ENCODE data around the gene BCL2.

Gene BCL2

DNA sequence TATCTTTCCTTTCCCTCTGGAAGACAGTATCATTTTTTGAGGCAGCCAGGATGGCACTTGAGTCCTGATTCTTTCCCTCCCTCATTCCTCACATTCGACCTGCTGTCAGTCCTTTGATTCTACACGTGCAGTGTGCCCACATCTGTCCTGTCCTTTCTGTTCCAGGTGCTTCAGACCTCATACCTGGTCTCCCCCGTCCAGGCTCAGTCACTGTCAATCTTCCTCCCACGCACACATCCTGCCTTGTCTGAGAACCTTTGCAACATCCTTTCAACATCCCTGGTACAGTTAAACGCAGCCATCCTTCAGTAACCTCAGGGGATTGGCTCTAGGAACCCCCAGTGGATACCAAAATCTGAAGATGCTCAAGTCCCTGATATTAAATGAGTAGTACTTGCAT, 10.1 kb downstream of the BCL2 start:
- no peak for DNase-seq (ENCODE audit: low read depth)

DNA sequence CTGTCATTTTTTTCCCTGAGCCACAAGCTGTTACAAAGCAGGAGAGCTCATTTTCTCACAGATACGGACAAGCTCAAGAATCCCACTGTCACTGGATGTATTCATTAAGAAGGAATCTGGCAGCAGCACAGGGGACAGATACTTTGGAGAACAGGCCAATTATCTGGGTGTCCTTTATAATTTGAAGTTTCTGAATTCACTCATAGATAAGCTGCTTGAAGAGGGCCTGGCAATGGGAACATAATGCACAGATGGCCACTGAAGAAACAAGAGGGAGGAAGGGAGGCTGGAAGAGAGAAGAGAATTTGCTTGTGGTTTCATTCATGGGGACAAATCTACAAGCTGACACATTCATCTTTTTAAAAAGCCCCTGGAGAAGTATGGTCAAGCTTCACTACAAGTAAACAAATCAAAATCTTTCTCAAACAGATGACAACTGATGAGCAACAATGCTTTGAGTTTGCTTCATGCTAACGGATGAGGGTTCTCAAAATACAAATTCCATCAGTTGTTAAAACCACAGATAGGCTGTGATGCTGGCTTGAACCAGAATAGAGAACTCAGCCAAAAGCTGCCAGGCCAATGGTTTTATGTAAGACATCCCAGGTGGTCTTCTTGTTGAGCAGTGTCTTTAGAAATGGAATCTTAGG, 11.9 kb downstream of the BCL2 start:
- DNase-seq (ENCODE audit: low read depth): no peak

DNA sequence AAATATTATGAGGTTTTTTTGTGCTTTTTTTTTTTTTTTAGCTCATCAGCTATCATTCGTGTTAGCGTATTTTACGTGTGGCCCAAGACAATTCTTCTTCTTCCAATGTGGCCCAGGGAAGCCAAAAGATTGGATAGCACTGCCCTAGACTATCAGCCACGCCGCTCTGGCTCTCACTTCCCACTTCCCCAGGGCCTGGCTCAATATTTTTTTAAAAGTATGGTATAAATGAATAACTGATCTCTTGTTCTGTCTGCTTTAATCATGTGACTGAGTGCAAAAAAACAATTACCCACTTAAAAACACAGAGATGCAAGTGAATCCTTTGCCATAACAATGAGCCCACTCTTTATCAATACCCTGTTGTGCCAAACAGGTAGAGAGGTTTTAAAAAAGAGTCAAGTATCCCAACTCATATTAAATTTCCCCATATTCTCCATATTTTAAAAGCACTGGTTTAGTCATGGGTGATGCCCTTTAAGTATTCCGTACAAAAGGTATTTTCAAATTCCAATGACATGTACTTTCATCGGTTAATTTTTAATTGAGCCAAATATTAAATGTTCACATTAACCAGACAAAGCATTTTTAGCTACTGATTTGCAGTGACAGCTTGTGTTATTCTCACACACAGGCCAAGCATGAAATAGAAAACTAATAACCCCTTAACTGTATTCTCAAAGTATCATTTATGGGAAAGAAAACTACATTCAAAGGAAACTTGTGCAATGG, 12.6 kb downstream of the BCL2 start:
- no peak for DNase-seq (ENCODE audit: low read depth)

DNA sequence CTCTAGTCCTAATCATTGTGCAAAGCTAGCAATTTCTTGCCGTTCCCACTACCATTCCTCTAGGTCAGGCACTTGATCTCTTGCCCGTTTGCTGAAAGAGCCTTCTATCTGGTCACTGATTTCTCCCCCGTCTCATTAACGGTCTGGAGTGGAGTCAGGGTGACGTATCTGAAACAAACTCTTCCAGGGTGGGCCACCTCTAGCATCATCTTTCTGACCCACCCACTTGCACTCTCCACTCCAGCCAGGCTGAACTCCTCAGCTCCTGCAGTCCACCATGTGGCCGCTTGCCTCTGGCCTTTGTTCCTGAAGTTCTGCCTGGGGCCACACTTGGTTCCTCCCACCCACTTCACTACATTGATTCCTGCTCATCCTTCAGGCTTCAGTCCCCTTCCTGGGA, 13.3 kb downstream of the BCL2 start:
- no peak for DNase-seq (ENCODE audit: low read depth)

DNA sequence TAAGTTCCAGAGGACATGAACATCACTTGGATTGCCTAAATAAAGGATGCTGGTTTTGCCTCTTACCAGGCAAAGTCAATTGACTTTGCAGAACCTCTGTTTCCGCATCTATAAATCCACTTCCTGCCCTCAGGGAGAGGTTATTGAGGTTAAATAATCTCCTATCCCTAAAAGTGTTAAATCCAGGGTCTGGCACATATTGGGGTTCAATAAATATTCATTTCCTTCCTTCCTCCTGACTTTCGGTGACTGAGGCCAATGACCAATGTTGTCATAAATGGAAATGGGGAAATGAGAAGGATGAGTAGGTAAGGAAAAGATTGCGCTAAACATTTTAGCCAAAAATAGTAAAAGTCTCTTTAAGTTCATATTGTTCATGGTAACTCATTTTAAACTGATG, 16.0 kb downstream of the BCL2 start:
- no peak for DNase-seq (ENCODE audit: low read depth)

DNA sequence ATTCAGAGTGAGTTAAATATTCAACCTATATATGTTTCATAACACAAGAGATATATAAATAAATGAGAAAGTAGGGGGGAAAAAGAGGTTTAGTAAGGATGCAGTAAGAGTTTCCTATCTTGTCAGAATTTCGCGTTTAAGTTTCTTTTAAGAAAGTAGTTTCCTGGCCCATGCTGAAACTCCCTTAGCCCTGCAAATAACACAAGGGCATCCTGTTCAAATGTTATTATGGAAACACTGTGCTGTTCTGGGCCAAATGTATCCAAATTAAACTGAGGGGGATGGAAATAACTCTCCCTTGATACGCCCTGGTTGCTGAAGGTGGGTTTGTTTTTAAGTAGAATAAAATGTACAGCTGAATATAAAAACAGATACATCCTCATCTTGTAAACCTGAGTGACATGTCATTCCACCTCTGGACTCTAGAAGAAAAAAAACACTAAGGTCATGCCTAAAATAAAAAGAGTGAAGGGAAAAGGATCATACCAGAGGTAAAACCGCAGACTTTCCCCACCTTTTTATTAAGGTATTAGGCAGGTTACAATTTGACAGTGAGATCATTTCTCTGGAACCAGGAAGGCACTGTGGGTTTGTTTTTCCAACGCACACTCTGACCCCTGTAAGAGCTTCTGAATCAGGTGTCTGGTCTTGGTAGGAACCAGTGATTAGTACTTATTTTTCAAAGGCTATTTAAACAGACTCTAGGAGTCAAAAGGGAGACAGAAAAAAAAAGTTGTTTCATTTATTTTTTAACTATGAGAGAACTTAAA, 16.7 kb downstream of the BCL2 start:
- no peak for DNase-seq (ENCODE audit: low read depth)

DNA sequence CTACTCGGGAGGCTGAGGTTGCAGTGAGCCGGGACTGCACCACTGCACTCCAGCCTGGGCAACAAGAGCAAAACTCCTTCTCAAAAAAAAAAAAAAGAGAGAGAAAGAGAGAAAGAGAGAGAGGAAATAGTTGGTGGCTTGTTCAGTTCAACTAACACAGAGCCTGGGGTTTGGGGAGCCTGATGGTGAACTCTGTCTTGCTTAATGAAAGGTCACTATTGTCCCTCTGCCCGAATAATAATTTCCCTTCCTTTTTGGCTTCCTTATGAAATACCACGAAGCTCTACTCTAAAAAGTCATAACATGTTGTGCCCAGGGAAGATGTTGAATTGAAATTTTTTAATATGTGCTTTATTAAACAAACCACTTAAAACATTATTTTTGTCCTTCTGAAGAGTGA, 17.3 kb downstream of the BCL2 start:
- no peak for DNase-seq (ENCODE audit: low read depth)

DNA sequence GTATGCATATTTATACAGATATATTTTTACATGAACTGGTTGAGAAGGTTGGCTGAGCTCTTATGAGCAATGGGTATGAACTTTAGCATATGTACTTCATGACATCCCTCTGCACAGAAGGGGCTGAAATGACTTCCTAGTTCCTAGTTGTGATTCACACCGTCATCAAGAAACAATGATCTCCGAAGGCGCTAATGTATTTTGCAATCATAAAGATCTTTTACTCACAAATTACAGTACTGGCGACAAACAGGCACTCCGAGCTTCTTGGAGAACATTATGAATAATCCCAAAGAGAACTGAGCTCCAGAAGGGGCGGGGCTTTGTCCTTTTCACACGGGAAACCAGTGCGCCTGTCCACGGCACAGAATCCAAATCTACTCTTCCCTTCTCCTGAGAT, 18.1 kb downstream of the BCL2 start:
- no peak for DNase-seq (ENCODE audit: low read depth)

DNA sequence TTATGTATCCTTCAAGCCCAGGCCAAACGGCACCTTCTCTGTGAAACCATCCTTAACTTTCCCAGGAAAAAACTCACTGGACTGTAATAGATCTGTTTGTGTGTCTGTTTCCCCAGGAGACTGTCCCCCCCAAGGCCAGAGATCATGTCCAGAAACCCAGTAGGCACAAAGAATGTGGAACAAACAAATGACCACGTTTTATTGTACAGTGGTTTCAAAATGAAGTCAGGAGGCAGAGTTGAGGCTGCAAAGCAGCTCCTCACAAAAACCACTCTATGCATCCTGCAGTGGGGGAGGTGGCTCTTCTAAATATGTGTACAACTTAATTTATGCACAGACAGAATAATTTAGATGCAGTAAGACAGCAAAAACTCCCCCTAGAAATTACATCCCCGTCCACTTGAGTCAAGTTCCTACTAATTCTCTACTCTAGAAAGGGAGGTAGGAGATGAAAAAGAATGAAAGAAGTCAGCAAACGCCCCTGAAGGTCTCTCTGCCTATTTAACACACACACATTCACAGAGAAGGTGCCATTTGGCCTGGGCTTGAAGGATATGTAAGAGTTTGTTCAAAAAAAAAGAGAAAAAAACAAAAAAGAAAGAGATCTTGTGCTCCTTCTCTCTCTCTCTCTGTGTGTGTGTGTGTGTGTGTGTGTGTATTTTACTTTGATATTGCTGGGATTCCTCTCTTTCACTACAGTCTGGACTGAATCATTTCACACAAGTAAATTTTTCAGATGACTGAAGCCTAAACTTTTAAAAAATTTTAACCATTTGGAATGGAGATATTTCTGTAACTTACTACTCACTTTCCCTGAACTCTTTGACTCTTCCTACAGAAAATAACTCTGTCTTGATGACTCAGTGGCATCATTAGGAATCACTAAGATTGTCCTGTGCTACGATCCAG, 19.5 kb downstream of the BCL2 start:
- DNase-seq (ENCODE audit: low read depth): no peak

DNA sequence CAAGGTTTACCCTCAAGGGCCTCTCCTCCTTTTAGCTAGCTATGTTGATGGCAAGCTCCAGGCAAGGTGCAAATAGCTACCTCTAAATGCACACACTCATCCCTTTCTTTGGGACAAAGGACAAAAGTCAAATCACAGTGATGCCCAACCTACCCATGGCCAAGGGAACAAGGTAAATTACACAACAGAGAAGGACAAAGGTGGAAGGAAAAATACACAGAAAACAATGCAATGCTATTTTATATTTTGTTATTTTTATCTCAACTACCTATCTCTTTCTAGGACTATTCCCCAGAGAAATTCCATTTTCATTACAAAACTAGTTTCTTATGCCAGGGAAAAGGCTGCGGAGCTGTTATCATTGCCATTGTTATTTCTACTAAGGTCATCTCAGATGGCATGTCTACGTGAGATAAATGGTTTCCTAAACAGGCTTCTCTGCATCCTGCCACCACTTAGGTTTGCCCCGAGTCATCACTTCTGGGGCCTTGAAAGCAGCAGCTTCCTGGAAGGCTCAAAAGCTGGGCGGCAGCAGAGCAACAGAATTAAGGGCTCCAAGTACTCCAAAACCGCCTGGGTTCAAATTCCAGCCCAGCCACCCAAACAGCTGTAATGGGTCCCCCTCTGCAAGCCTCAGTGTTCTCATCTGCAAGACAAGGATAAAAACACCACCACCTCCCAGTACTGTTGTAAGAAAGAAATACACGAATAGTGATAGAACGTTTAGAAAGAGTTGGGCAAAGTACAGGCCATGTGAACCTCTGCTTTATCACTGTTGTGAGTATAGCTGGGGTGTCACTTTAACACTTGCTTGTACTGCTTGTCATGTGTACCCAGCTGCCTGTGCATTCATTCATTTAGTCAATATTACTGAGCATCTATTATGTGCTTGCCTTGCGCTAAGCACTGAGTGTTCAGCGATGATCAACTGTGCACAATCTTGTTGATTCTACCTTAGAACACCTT, 20.9 kb downstream of the BCL2 start:
- no peak for DNase-seq (ENCODE audit: low read depth)

DNA sequence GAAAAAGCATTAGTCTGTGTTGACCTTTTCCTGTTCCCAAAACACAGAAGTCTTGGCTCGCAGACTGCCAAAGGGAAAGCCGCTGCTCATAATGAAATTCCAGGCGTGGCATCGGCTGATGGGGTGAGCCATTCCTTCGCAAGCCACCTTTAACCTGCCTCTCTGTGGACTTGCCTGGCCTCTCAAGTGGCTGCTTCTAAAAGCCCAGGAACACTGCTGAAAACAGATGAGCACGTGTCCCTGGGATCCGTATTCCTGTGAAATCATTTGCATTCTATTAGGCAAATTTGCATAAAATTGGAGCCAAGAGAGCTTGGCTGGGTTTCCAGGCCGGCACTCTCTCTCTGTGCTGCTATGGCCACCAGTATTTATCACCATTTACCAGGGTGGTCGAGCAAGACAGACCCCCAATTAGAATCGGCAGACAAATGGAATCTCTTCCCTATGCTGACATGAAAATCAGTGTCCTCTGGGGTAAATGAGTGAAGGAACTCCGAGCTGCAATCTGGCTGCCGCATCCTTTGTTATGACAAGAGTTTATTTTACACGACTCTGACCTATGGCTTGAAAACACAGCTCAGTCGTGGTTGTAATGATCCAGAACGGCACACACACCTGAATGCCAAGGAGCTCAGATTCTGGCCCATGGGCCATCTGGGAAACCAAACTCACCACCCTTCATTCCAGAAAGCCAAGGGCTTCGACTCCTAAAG, 21.7 kb downstream of the BCL2 start:
- DNase-seq (ENCODE audit: low read depth): no peak

DNA sequence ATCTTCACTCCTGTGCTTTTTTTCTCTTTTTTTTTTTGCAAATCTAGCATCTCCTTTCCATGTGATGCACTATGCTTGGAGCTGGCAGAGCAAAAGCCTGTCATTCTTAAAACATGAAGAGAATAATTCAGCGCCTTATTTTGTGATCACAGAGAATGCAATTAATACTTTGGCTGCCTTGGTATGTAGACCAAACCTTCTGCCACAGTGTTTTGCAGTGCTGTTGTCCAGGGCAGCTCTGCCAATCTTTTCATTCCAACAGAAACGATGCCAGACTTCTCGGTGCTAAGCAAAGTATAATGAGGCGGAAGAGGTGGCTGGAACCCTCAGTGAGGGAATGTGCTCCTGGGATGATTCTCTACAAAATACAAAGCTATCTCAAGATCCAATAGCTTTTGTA, 25.6 kb downstream of the BCL2 start:
- DNase-seq (ENCODE audit: low read depth): no peak

DNA sequence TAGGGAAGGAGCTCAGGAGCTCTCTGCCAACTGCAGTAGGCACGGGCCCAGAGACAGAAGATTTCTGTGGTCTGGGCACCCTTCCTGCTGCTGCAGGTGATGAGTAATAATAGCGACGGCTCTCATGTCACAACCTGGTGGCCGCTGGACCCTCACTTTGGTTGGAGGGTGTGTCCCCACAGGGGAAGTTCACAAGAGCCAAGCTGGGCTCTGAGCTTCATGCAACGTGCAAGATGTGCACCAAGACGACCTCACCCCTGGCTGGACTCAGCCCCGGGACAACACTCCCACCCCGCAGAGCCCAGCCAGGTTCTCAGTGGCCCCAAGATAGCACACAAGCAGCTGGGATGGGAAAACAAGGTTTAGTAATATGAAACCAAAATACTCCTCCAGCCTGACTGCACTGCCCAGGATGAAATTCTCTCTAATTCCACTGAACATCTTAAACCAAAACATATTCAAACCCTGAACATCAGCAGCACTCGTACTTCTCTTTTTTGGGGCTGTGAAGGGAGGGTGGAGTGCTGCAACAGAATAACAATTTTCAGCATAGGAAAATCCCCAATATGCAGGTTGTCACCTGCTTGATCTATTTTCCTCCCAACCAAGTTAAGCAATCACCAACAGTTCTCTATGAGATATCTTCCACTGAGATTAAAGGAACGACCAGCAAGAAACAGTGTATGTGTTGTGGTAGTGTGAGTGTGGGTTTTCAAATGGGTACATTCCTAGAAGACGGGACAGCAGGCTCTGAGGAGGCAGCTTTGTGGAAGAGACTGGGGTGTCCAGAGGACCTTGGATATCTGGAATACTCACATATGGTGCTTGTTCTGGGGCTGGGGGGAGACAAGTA, 26.5 kb downstream of the BCL2 start:
- no peak for DNase-seq (ENCODE audit: low read depth)

DNA sequence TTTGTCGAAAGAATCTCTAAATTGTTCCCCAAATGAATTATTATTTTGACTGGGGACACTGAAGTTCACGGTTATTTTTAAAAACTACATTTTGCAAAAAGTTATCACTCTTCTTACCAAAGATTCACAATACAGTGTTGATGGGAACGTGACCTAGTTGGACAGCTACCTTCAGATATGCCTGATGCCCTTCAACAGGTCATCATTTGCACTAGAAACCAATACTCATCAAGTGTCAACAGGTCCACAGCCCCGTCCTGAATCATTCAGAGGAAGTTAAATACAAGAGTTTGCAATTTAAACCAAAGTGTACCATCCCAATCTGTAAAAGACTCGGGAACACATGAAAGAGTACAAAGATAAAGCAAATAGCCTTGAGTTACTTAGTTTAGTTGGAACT, 28.3 kb downstream of the BCL2 start:
- DNase-seq (ENCODE audit: low read depth): no peak

DNA sequence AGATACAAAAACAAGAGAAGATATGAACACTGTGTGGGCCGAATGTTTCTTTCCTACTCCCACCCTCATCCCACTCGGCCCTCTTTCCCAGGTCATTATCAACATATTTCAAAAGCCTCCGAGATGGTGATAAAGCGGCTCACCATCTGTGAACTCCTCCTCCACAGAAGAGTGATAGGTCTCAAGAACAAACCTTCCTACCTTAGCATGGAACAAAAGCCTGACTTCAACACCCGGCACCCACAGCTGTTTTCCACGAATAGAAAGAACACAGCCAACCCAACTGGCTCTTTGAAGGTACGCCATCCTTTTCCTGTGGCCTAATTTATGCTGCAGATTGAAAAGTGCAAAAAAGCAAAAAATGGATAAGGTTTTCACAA, 28.8 kb downstream of the BCL2 start:
- no peak for DNase-seq (ENCODE audit: low read depth)

DNA sequence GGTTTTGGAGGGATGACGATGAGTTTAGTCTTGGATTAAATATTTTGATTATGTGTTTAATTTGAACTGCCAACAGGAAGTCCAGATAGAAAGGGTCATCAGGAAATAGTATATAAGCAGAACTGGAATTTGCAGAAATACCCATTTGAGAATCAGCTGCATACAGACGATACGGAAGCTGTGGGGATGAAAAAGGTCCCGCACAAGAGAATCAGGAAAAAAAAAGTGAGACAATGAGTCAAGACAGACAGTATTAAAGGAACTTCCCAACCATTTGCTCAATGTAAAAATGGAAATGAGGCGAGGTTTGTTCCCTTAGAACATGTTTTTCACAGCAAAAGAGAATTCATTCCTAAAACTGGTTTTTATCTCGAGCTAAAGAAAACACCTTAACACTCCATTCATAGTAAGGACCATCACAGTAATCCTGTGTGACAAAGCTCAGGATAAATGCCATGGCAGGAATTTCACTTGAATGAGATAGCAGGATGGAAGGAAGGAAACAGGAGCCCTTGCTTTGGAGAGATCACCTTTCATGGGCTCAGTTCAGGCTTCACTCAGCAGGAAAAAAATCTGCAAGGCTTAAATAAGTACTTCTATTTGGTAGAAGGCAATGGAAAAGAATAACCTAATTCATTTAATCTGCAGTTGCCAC, 29.3 kb downstream of the BCL2 start:
- DNase-seq (ENCODE audit: low read depth): no peak

DNA sequence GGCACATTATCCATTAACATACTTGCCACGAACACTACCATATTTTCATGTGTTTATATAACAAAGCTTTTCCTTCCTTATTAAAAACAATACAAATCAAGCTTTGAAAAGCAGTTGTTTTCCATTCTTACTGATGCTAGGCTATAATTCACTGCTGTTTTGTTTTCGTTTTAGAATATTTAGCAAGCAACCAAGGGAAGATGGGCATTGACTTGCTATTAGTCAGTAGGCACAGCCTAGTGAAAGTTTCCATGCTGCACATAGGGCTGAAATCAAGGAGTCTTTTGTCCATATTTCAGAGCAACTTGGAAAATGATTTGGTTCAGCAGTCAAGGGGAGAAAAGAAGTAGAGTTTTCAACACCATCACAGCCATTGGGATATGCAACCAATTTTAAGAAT, 31.3 kb downstream of the BCL2 start:
- no peak for DNase-seq (ENCODE audit: low read depth)

DNA sequence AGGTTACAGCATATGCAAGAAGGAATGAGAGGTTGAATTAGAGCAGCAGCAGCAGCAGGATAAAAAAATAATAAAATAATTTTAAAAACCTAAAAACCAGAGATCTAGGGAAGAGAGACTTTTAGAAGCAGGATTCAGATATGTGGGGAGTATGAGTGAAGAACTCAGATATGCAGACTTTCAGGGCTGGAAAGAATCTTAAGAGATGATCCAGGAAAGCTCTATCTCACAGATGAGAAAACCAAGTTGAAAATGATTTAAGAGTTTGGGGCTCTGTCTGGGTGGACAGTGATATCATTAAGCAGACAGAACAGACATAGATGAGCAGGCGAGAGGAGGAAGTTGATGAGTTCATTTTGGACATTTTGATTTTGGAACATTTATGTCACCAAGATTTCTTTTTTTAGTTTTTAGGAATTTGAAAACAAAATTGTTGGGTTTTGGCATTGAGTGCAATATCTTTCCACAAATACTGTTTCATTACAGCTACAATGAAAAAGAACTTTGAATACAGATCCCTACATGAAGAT, 31.8 kb downstream of the BCL2 start:
- DNase-seq (ENCODE audit: low read depth): no peak

DNA sequence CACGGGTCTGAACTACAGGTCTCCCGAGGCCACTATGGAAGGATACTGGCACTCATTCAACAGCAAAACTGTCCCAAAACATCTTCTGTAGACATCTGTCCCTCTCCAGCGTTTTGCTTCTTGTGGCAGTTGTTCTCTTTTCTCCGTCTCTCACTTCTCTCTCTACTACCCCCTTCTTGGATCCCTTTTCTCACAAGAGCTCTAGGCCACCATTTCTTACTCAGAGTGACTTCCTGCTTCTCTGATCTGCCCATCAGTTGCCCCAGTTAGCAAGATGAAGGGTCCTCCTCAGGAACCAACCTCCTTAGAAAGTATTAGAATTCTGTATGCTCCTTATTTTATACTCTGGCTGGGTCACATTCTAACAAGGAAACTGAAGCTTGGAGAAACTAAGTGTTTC, 32.6 kb downstream of the BCL2 start:
- no peak for DNase-seq (ENCODE audit: low read depth)
